H1 (cell line): ENCODE results near the gene SLC7A6OS. TPM values are rescaled to one million over a fixed set of nuclear protein-coding genes. Genes with fewer than 3 reads are reported as not detected.

Experiments used
- CEBPB ChIP-seq: IDR thresholded peaks from 2 replicates; pipeline ENCODE4 v1.6.1; 2012; ENCODE audit warnings: low read depth, low read length
- FOSL1 ChIP-seq: IDR thresholded peaks from 2 replicates; pipeline ENCODE4 v1.6.1; 2011; ENCODE audit warnings: mild to moderate bottlenecking, low read depth, low read length, moderate library complexity; ENCODE audit not compliant: insufficient read depth
- HDAC2 ChIP-seq, 2 experiments: fragments of 300-600 bp in 1 of 2; sonication (generic) in 1 of 2; IDR thresholded peaks; 2 replicates each; pipeline ENCODE4 v1.6.1; 2011 to 2012; ENCODE audit warnings: low read depth in 2 of 2, low read length in 2 of 2, mild to moderate bottlenecking in 2 of 2, moderate library complexity in 2 of 2, borderline replicate concordance in 1 of 2, inconsistent platforms in 1 of 2
- MAFK ChIP-seq: IDR thresholded peaks from 2 replicates; pipeline ENCODE4 v1.6.1; 2012; ENCODE audit warnings: low read depth, mild to moderate bottlenecking, improper control_type of control experiment, low read length
- NANOG ChIP-seq: IDR thresholded peaks from 2 replicates; pipeline ENCODE4 v1.6.1; 2011; ENCODE audit warnings: low read length, low read depth, mild to moderate bottlenecking, inconsistent platforms; ENCODE audit not compliant: insufficient read depth, poor library complexity, severe bottlenecking
- POLR2AphosphoS5 ChIP-seq: IDR thresholded peaks from 2 replicates; pipeline ENCODE4 v1.6.1; 2011; ENCODE audit warnings: low read depth, low read length
- RNF2 ChIP-seq: fragments of 200-900, 300-1000 bp; sonication (generic); IDR thresholded peaks from 2 replicates; pipeline ENCODE4 v1.7.1; 2016; ENCODE audit warnings: borderline replicate concordance, low read depth, mild to moderate bottlenecking, antibody characterized with exemption, low read length; ENCODE audit not compliant: poor library complexity, severe bottlenecking; ENCODE audit errors: missing control alignments
- TAF7 ChIP-seq: optimal IDR thresholded peaks from 2 replicates; pipeline ENCODE3; 2011; ENCODE audit warnings: low read depth, mild to moderate bottlenecking, inconsistent platforms, low read length, moderate library complexity, borderline replicate concordance
- polyA plus RNA-seq, 7 experiments: library from polyadenylated mRNA; depleted of rRNA in 3 of 7; stranded (reverse) in 5 of 7; unstranded in 2 of 7; fragments of >200 nt in 5 of 7; fragments of 200-250 nt in 2 of 7; gene quantifications; 1 replicate in 5 of 7; 2 replicates in 1 of 7; 4 replicates in 1 of 7; pipeline versions ENCODE4 v1.2.1 to v1.2.3, GENCODE V29; 2011 to 2013; ENCODE audit warnings: missing spikeins in 2 of 7, mixed read lengths in 2 of 7
- total RNA-seq: library from RNA; stranded (reverse); fragmentation: NEBNext Ultra II Directional; extraction: Animal tissue kit (Norgen Biotek cat#: 25700); gene quantifications from 2 replicates; pipeline ENCODE4 v1.2.1, GENCODE V29; 2021
- TF ChIP-seq, protein P1 (sequence below): fragments of 300-600 bp; sonication (generic); IDR thresholded peaks from 2 replicates; pipeline ENCODE4 v1.7.1; 2012; ENCODE audit warnings: low read length, moderate library complexity, mild to moderate bottlenecking, inconsistent platforms; ENCODE audit not compliant: insufficient replicate concordance

SLC7A6OS gene
- total and polyA plus RNA-seq, 2 of the 8 experiments (the other 6 are each of a cell fraction or from before 2014, with no cell fraction given) = 7.3 to 21.3 TPM

DNA sequence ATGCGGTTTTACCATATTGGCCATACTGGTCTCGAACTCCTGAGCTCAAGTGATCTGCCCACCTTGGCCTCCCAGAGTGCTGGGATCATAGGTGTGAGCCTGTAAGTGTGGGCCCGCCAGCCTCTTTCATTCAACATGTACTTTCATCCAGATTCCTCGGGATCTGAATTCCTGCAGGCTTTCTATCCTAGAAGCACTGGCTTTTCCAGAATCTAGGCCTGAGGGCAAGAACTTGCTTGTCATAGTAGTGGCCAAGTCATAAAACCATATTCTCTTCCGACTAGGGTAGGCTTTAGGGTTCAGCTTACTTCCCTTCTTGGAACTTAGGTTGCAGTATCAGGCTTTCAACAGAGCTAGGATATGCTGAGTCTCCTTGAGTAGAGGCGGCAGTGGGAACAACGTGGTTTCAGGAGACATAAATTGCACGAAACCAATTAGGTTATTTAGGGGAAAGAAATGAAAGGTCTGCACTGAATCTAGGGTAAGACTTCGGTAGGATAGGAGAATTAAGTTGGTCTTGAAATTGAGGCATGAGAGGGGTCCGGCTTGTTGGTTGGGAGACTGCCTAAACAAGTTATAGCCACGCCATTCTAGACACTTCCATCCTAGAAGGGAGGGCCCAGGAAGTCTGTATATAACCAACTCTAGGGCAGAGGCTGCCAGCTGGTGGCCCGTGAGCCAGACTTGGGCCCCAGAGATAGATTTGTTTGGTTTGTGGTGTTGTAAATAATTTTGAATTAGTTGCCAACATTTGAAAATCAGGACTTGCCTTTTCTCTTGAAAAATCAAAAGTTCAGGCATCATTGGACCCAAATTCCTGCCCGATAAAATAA is 30.8 kb downstream of the SLC7A6OS start (continued):
- TF ChIP-seq, protein P1, sequence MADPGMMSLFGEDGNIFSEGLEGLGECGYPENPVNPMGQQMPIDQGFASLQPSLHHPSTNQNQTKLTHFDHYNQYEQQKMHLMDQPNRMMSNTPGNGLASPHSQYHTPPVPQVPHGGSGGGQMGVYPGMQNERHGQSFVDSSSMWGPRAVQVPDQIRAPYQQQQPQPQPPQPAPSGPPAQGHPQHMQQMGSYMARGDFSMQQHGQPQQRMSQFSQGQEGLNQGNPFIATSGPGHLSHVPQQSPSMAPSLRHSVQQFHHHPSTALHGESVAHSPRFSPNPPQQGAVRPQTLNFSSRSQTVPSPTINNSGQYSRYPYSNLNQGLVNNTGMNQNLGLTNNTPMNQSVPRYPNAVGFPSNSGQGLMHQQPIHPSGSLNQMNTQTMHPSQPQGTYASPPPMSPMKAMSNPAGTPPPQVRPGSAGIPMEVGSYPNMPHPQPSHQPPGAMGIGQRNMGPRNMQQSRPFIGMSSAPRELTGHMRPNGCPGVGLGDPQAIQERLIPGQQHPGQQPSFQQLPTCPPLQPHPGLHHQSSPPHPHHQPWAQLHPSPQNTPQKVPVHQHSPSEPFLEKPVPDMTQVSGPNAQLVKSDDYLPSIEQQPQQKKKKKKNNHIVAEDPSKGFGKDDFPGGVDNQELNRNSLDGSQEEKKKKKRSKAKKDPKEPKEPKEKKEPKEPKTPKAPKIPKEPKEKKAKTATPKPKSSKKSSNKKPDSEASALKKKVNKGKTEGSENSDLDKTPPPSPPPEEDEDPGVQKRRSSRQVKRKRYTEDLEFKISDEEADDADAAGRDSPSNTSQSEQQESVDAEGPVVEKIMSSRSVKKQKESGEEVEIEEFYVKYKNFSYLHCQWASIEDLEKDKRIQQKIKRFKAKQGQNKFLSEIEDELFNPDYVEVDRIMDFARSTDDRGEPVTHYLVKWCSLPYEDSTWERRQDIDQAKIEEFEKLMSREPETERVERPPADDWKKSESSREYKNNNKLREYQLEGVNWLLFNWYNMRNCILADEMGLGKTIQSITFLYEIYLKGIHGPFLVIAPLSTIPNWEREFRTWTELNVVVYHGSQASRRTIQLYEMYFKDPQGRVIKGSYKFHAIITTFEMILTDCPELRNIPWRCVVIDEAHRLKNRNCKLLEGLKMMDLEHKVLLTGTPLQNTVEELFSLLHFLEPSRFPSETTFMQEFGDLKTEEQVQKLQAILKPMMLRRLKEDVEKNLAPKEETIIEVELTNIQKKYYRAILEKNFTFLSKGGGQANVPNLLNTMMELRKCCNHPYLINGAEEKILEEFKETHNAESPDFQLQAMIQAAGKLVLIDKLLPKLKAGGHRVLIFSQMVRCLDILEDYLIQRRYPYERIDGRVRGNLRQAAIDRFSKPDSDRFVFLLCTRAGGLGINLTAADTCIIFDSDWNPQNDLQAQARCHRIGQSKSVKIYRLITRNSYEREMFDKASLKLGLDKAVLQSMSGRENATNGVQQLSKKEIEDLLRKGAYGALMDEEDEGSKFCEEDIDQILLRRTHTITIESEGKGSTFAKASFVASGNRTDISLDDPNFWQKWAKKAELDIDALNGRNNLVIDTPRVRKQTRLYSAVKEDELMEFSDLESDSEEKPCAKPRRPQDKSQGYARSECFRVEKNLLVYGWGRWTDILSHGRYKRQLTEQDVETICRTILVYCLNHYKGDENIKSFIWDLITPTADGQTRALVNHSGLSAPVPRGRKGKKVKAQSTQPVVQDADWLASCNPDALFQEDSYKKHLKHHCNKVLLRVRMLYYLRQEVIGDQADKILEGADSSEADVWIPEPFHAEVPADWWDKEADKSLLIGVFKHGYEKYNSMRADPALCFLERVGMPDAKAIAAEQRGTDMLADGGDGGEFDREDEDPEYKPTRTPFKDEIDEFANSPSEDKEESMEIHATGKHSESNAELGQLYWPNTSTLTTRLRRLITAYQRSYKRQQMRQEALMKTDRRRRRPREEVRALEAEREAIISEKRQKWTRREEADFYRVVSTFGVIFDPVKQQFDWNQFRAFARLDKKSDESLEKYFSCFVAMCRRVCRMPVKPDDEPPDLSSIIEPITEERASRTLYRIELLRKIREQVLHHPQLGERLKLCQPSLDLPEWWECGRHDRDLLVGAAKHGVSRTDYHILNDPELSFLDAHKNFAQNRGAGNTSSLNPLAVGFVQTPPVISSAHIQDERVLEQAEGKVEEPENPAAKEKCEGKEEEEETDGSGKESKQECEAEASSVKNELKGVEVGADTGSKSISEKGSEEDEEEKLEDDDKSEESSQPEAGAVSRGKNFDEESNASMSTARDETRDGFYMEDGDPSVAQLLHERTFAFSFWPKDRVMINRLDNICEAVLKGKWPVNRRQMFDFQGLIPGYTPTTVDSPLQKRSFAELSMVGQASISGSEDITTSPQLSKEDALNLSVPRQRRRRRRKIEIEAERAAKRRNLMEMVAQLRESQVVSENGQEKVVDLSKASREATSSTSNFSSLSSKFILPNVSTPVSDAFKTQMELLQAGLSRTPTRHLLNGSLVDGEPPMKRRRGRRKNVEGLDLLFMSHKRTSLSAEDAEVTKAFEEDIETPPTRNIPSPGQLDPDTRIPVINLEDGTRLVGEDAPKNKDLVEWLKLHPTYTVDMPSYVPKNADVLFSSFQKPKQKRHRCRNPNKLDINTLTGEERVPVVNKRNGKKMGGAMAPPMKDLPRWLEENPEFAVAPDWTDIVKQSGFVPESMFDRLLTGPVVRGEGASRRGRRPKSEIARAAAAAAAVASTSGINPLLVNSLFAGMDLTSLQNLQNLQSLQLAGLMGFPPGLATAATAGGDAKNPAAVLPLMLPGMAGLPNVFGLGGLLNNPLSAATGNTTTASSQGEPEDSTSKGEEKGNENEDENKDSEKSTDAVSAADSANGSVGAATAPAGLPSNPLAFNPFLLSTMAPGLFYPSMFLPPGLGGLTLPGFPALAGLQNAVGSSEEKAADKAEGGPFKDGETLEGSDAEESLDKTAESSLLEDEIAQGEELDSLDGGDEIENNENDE = no peak
- TF ChIP-seq MAFK = no peak
- no peak for TF ChIP-seq POLR2AphosphoS5
- TF ChIP-seq TAF7 = no peak
- no peak for TF ChIP-seq NANOG
- no peak for TF ChIP-seq FOSL1
- TF ChIP-seq HDAC2 (IDR thresholded peaks at IDR 0.05; ENCODE audit: borderline replicate concordance in 1 of 2, low read depth in 2 of 2, low read length in 2 of 2) = no peak
- no peak for TF ChIP-seq CEBPB
- TF ChIP-seq RNF2 = no peak
